Measurements from ENCODE around the gene DGKB. TPM values are rescaled to one million over a fixed set of nuclear protein-coding genes. Genes with fewer than 3 reads are reported as not detected.

The DGKB gene
- polyA plus RNA-seq, 1 of the 3 experiments (the other 2 are of a cell fraction) = 2.1 TPM

DNA sequence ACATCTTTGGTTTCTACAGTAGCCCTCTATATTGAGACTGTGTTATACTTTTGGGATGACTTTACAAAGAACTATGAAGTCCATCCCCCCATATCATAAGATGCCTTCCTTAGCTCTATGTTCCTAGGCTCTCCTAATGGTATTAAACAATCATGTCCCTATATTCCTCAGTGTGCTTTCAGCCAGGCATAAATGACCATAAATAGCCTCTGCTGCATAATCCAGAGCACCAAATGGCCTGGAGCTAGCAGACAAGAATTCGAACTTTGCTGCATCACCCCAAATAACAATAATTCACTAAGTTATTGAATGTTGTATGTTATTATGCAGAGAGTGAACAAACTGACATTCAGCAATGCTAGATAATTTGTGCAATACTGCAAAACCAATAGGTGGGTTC is 405.2 kb downstream of the DGKB start:
- Histone ChIP-seq H3K36me3 (replicated peaks in 1 of 2; ENCODE audit: control insufficient read depth in 1 of 2, insufficient read depth in 2 of 2, low read length in 1 of 2) (no peaks in the 10 kb centered on the region), H3K4me1 (ENCODE audit: control insufficient read depth in 1 of 2, insufficient read depth in 2 of 2, low read depth in 1 of 2, low read length in 1 of 2) (no peaks in the 10 kb centered on the region; a peak in 1 of 4 replicates), H3K27me3 (ENCODE audit: insufficient read depth) (no peaks in the 10 kb centered on the region), H4K20me1 (ENCODE audit: insufficient read depth) (no peaks in the 10 kb centered on the region), H3K9ac (no peak overlapping the region), H3K79me2 (ENCODE audit: insufficient read depth) (no peaks in the 10 kb centered on the region), H2AFZ (ENCODE audit: low read depth) (no peak overlapping the region), H3K9me2 (no peaks in the 10 kb centered on the region; the same call in 1 of the 2 replicates), H3F3A (replicated peaks; ENCODE audit: insufficient read depth) (no peaks in the 10 kb centered on the region), H3K4me3 (ENCODE audit: low read depth in 2 of 2, low read length in 1 of 2) (no peak overlapping the region), H3K9me3 (0 out of 2 replicates have a peak, but pooled peaks cover 8% of the 10 kb centered on the region), H3K4me2 (no peak overlapping the region), H3K27ac (ENCODE audit: low read depth in 2 of 2, low read length in 1 of 2) (no peak overlapping the region)
- 70% methylated on average over 1 of the region's 1 CpG for WGBS (ENCODE audit: low lambda C conversion rate)
- DNase-seq = no peak
- no peak for TF ChIP-seq FOXM1 (IDR thresholded peaks at IDR 0.05; ENCODE audit: low read depth)
- TF ChIP-seq, protein P1, sequence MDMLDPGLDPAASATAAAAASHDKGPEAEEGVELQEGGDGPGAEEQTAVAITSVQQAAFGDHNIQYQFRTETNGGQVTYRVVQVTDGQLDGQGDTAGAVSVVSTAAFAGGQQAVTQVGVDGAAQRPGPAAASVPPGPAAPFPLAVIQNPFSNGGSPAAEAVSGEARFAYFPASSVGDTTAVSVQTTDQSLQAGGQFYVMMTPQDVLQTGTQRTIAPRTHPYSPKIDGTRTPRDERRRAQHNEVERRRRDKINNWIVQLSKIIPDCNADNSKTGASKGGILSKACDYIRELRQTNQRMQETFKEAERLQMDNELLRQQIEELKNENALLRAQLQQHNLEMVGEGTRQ (IDR thresholded peaks at IDR 0.05; ENCODE audit: borderline replicate concordance, low read depth, low read length) = no peak
- CTCF ChIA-PET = interaction anchor here (1.1 to 1.5 kb wide), 2 partner anchors 194 to 1217 kb away, joined by 3 read pairs; no protein-coding TSS in a partner anchor
- POLR2A ChIA-PET = no interaction called here

DNA sequence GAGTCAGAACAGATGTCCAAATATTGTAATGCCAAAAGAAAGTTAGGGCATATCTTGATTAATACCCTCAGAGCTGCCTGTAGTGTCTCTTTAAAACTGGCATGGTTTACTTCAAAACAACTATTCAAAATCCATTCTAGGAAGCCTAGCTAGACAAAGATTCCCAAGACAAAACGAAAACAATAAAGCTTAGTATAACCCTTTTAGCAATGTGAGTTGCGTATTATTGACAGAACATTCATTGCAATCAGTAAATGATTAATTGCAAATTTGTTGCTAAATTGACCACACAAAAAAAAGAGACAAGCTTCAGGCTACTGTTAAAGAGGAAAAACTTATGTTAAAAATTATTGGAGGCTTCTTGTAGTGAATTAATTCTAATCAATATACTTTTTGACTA is 406.9 kb downstream of the DGKB start:
- DNase-seq = no peak
- Histone ChIP-seq H4K20me1 (ENCODE audit: insufficient read depth) (no peaks in the 10 kb centered on the region), H2AFZ (ENCODE audit: low read depth) (no peak overlapping the region), H3F3A (replicated peaks; ENCODE audit: insufficient read depth) (no peaks in the 10 kb centered on the region), H3K27me3 (ENCODE audit: insufficient read depth) (no peaks in the 10 kb centered on the region), H3K9ac (no peak overlapping the region), H3K9me3 (no peaks in the 10 kb centered on the region), H3K4me1 (ENCODE audit: control insufficient read depth in 1 of 2, insufficient read depth in 2 of 2, low read depth in 1 of 2, low read length in 1 of 2) (no peaks in the 10 kb centered on the region; a peak in 1 of 4 replicates), H3K36me3 (replicated peaks in 1 of 2; ENCODE audit: control insufficient read depth in 1 of 2, insufficient read depth in 2 of 2, low read length in 1 of 2) (no peaks in the 10 kb centered on the region), H3K4me2 (no peak overlapping the region), H3K9me2 (no peaks in the 10 kb centered on the region; the same call in 1 of the 2 replicates), H3K27ac (ENCODE audit: low read depth in 2 of 2, low read length in 1 of 2) (no peak overlapping the region), H3K79me2 (ENCODE audit: insufficient read depth) (no peaks in the 10 kb centered on the region), H3K4me3 (ENCODE audit: low read depth in 2 of 2, low read length in 1 of 2) (no peak overlapping the region)
- no peak for TF ChIP-seq TEAD4 (IDR thresholded peaks at IDR 0.05; ENCODE audit: borderline replicate concordance, insufficient read depth)
- no peak for TF ChIP-seq EZH2phosphoT487 (IDR thresholded peaks at IDR 0.05; ENCODE audit: borderline replicate concordance, low read depth)
- no peak for TF ChIP-seq FOXJ3 (CRISPR knock-in tag; IDR thresholded peaks at IDR 0.05)
- TF ChIP-seq RXRA (IDR thresholded peaks at IDR 0.05; ENCODE audit: borderline replicate concordance, low read depth) = no peak
- no peak for TF ChIP-seq RCOR1 (IDR thresholded peaks at IDR 0.05; ENCODE audit: low read length)
- TF ChIP-seq GATA2 (CRISPR knock-in tag; IDR thresholded peaks at IDR 0.05) = no peak
- no peak for TF ChIP-seq FOXM1 (IDR thresholded peaks at IDR 0.05; ENCODE audit: low read depth)
- TF ChIP-seq JUND (IDR thresholded peaks at IDR 0.05) = no peak
- TF ChIP-seq RAD21 (IDR thresholded peaks at IDR 0.05; ENCODE audit: low read length) = no peak
- TF ChIP-seq GABPA (IDR thresholded peaks at IDR 0.05; ENCODE audit: low read depth) = no peak
- no peak for TF ChIP-seq POLR2AphosphoS5 (IDR thresholded peaks at IDR 0.05; ENCODE audit: low read depth, low read length)
- ChIA-PET POLR2A (no interaction called here), CTCF (interaction anchor here (1.2 kb wide), 1 partner anchor 196 kb away, joined by 5 read pairs; no protein-coding TSS in a partner anchor)
- WGBS (ENCODE audit: low lambda C conversion rate) = 65% methylated on average over 2 of the region's 2 CpGs

Measured in SK-N-SH (cell line).